Suprapubic skin (tissue), 4 donors: ENCODE data around the gene UPF1. TPM values are rescaled to one million over a fixed set of nuclear protein-coding genes. Genes with fewer than 3 reads are reported as not detected.

ENCODE experiments used
- DNase-seq, 2 donors: peaks; one replicate each; pipeline ENCODE4 v3.0.0-alpha.2; 2019; ENCODE audit warnings: low spot score in 2 of 2
- H3K27ac ChIP-seq: fragments of 200-600 bp; sonication (generic); one replicate; pipeline ENCODE4 v1.5.1; 2019
- H3K27me3 ChIP-seq: fragments of 200-600 bp; sonication (generic); one replicate; pipeline ENCODE4 v1.5.1; 2019
- H3K36me3 ChIP-seq: fragments of 200-600 bp; sonication (generic); one replicate; pipeline ENCODE4 v1.5.1; 2019
- H3K4me1 ChIP-seq: fragments of 200-600 bp; sonication (generic); one replicate; pipeline ENCODE4 v1.5.1; 2019
- H3K4me3 ChIP-seq: fragments of 200-600 bp; sonication (generic); one replicate; pipeline ENCODE4 v1.5.1; 2019; ENCODE audit warnings: mild to moderate bottlenecking
- H3K9me3 ChIP-seq: fragments of 200-600 bp; sonication (generic); one replicate; pipeline ENCODE4 v1.5.1; 2019
- EP300 ChIP-seq: sonication (generic); formaldehyde crosslinking; IDR thresholded peaks from one replicate; pipeline ENCODE4 v1.6.1; 2017; ENCODE audit warnings: antibody characterized with exemption
- POLR2A ChIP-seq, 2 donors: fragments of 450-650 bp; IDR thresholded peaks; one replicate each; pipeline ENCODE4 v1.6.1; 2017; ENCODE audit warnings: antibody characterized with exemption in 2 of 2, mild to moderate bottlenecking in 2 of 2, moderate library complexity in 2 of 2
- POLR2AphosphoS5 ChIP-seq, 3 donors: sonication (generic); formaldehyde crosslinking; IDR thresholded peaks; one replicate each; pipeline ENCODE4 v1.6.1; 2017; ENCODE audit warnings: antibody characterized with exemption in 3 of 3
- WGBS: methylation state at CpG from one replicate; pipeline ENCODE4 v1.1.5; 2018; 5-methylcytosine and 5-hydroxymethylcytosine counted together
- total RNA-seq, 4 donors: library from RNA; depleted of rRNA; stranded (reverse); fragments of >200 nt; gene quantifications; one replicate each; pipeline ENCODE4 v1.1.0, GENCODE V29; 2016
- TF ChIP-seq, protein P1 (sequence below), 2 donors: fragments of 200-600 bp in 1 of 2; fragments of 450-650 bp in 1 of 2; sonication (generic) in 1 of 2; IDR thresholded peaks; one replicate each; pipeline ENCODE4 v1.5.1; 2016 to 2019; ENCODE audit warnings: antibody characterized with exemption in 2 of 2, mild to moderate bottlenecking in 1 of 2, moderate library complexity in 1 of 2

UPF1 gene
- total RNA-seq, 4 donors from 2014 or later = 74.7 to 160 (median 99.2) TPM

DNA sequence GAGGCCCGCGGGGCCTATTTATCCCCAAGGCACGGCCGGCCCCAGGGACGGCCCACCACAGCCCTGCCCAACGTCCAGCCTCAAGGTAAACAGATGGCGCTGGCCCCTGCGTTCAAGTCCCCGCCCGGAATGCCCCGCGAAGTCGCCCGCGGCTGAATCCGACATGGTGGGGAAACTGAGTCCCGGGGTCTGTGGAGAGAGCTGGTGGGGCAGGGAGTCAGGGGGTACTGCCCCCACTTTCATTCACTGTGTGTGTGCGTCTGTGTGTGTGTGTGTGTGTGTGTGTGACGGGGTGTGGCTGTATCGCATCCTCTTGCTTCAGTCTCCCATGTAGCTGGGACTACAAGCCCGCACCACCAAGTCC is 40.5 kb upstream of the UPF1 start:
- Histone ChIP-seq H3K27me3 (peaks cover 80% of the 10 kb centered on the region), H3K27ac (no peak overlapping the region), H3K4me3 (peak overlapping the region; percentile 39), H3K9me3 (no peaks in the 10 kb centered on the region), H3K4me1 (peaks cover 50% of the 10 kb centered on the region), H3K36me3 (no peaks in the 10 kb centered on the region)
- TF ChIP-seq, protein P1, sequence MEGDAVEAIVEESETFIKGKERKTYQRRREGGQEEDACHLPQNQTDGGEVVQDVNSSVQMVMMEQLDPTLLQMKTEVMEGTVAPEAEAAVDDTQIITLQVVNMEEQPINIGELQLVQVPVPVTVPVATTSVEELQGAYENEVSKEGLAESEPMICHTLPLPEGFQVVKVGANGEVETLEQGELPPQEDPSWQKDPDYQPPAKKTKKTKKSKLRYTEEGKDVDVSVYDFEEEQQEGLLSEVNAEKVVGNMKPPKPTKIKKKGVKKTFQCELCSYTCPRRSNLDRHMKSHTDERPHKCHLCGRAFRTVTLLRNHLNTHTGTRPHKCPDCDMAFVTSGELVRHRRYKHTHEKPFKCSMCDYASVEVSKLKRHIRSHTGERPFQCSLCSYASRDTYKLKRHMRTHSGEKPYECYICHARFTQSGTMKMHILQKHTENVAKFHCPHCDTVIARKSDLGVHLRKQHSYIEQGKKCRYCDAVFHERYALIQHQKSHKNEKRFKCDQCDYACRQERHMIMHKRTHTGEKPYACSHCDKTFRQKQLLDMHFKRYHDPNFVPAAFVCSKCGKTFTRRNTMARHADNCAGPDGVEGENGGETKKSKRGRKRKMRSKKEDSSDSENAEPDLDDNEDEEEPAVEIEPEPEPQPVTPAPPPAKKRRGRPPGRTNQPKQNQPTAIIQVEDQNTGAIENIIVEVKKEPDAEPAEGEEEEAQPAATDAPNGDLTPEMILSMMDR (IDR thresholded peaks at IDR 0.05) = no peak
- no peak for TF ChIP-seq EP300
- 29% methylated on average over 6 of the region's 21 CpGs for WGBS
- DNase-seq = no peak

- H3K27ac ChIP-seq = no peak overlapping the region
- DNase-seq = no peak
- H3K4me1 ChIP-seq = peaks cover 43% of the 10 kb centered on the region
- no peaks in the 10 kb centered on the region for H3K9me3 ChIP-seq
- TF ChIP-seq POLR2A (IDR thresholded peaks at IDR 0.05) = no peak
- TF ChIP-seq, protein P1 (IDR thresholded peaks at IDR 0.05) = no peak
- no peak for TF ChIP-seq POLR2AphosphoS5 (IDR thresholded peaks at IDR 0.05)
- no peak for TF ChIP-seq EP300
- H3K36me3 ChIP-seq = no peaks in the 10 kb centered on the region
- H3K27me3 ChIP-seq = peaks cover 73% of the 10 kb centered on the region
- no peak overlapping the region for H3K4me3 ChIP-seq
- WGBS = 79% methylated on average over 3 of the region's 3 CpGs
Measured at GRCh38 chr19:18792661-18793060, 39.1 kb upstream of the UPF1 start.

- TF ChIP-seq, protein P1 (IDR thresholded peaks at IDR 0.05) = no peak
- no peak for TF ChIP-seq POLR2A (IDR thresholded peaks at IDR 0.05)
- no peak for TF ChIP-seq POLR2AphosphoS5 (IDR thresholded peaks at IDR 0.05)
- no peak for TF ChIP-seq EP300
- peaks cover 36% of the 10 kb centered on the region for H3K4me1 ChIP-seq
- no peaks in the 10 kb centered on the region for H3K36me3 ChIP-seq
- H3K27me3 ChIP-seq = peaks cover 72% of the 10 kb centered on the region
- H3K9me3 ChIP-seq = no peaks in the 10 kb centered on the region
- DNase-seq = no peak
- H3K27ac ChIP-seq = no peak overlapping the region
- no peak overlapping the region for H3K4me3 ChIP-seq
- 78% methylated on average over 9 of the region's 13 CpGs for WGBS
Measured at GRCh38 chr19:18793144-18794028, 38.4 kb upstream of the UPF1 start.

- no peaks in the 10 kb centered on the region for H3K9me3 ChIP-seq
- peaks cover 30% of the 10 kb centered on the region for H3K4me1 ChIP-seq
- 66% methylated on average over 5 of the region's 5 CpGs for WGBS
- H3K27ac ChIP-seq = no peak overlapping the region
- DNase-seq = no peak
- TF ChIP-seq, protein P1 (IDR thresholded peaks at IDR 0.05) = no peak
- TF ChIP-seq EP300 = no peak
- TF ChIP-seq POLR2AphosphoS5 (IDR thresholded peaks at IDR 0.05) = no peak
- no peak for TF ChIP-seq POLR2A (IDR thresholded peaks at IDR 0.05)
- H3K4me3 ChIP-seq = no peak overlapping the region
- peaks cover 72% of the 10 kb centered on the region for H3K27me3 ChIP-seq
- H3K36me3 ChIP-seq = no peaks in the 10 kb centered on the region
Measured at GRCh38 chr19:18794029-18794313, 37.8 kb upstream of the UPF1 start.

GRCh38 chr19:18794692-18795091 is 37.1 kb upstream of the UPF1 start:
- TF ChIP-seq POLR2A (IDR thresholded peaks at IDR 0.05) (no peak), EP300 (no peak), POLR2AphosphoS5 (IDR thresholded peaks at IDR 0.05) (no peak)
- TF ChIP-seq, protein P1 (IDR thresholded peaks at IDR 0.05) = no peak
- DNase-seq = no peak
- H3K27ac ChIP-seq = no peak overlapping the region
- no peak overlapping the region for H3K4me3 ChIP-seq
- H3K4me1 ChIP-seq = peaks cover 23% of the 10 kb centered on the region
- WGBS = 98% methylated on average over 6 of the region's 6 CpGs
- H3K9me3 ChIP-seq = no peaks in the 10 kb centered on the region
- H3K36me3 ChIP-seq = no peaks in the 10 kb centered on the region
- H3K27me3 ChIP-seq = peaks cover 67% of the 10 kb centered on the region
